Stimulated activated CD4-positive, alpha-beta T cell treated with anti-CD3 and anti-CD28 coated beads, Interleukin-12 subunit alpha, Interleukin-12 subunit beta, amount 100 ng/mL, for 48 hours (primary cell): ENCODE results near the gene IQSEC3.
"Not testable (repeated sequence)": the region's sequence is repeated elsewhere in the genome, so short reads cannot be mapped to it uniquely, and the experiment has no call there.

ENCODE experiments used
- DNase-seq, 3 donors: peaks; one replicate each; pipeline ENCODE4 v3.0.0-alpha.2; 2020; ENCODE audit warnings: low read depth in 2 of 3, low spot score in 1 of 3

IQSEC3 gene

DNA sequence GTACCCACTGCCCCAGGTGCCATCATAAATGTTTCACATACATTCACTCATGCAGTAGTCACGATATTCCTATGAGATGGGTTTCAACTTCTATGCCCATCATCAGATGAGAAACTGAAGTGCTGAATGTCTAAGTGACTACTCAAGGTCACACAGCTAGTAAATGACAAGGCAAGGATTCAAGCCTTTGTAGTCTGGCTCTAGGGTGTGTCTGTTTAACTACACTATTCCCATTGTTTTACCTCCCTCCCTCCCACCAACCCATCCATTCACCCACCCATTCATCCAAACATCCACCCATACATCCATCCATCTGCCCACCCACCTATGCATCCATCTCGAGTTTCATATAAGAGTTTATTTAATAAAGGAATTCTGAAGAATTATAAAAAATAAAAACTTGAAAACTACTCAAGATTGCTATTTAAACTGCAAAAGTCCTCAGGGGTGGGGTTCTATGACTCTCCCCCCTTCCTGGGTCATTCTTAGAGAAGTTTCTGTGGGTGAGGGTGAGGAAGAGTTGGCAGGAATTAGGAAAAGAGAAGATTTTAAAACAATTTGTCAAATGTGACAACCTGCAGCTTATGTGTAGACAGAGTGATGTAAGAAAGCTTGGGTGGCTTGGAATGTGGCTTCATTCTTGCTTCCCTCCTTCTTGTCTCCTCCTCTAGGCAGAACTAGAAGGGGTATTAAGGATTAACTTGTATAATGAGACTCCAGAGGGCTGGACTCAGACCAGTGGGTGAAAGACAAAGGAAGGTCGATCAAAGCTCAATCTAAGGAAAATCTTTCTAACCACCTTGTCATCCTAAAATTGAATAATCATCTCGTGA, 13.4 kb upstream of the IQSEC3 start:
- DNase-seq, result not testable (repeated sequence)

DNA sequence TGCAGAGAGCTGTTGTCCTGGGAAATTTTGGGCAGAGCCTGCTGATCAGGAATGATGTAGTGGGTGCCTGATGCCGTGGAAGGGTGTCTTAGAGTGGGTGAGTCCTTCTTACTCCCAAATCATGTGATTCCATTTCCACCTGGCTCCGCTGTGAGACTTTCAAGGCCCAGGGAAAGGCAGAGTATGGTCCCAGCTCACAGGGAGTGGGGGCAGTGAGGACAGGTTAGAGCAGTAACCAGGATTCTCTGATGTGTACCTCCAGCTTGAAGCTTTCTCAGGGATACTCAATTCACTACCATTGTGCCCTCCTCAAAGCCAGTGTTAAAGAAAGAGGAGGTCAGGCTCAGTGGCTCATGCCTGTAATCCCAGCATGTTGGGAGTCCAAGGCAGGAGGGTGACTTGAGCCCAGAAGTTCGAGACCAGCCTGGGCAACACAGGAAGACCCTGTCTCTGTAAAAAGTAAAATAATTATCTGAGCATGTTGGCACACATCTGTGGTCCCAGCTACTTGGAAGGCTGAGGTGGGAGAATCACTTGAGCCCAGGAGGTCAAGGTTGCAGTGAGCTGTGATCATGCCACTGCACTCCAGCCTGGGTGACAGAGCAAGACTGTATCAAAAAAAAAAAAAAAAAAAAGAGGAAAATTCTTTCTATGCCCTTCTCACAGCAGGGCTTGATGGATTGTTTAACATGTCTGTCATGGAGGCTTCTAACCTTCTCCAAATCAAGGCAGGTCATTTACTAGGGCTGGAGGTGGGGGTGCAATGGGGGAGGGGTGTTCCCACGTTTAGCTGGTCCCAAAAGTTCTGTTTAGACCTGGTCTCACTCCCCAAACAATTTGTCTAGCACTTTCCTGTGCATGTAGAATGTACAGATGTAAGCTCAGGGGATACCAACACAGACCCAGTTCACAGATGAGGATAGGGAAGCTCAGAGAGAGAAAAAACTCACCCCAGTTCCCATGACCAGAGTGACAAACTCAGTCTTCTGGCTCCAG, 12.5 kb upstream of the IQSEC3 start:
- DNase-seq, result no peak

DNA sequence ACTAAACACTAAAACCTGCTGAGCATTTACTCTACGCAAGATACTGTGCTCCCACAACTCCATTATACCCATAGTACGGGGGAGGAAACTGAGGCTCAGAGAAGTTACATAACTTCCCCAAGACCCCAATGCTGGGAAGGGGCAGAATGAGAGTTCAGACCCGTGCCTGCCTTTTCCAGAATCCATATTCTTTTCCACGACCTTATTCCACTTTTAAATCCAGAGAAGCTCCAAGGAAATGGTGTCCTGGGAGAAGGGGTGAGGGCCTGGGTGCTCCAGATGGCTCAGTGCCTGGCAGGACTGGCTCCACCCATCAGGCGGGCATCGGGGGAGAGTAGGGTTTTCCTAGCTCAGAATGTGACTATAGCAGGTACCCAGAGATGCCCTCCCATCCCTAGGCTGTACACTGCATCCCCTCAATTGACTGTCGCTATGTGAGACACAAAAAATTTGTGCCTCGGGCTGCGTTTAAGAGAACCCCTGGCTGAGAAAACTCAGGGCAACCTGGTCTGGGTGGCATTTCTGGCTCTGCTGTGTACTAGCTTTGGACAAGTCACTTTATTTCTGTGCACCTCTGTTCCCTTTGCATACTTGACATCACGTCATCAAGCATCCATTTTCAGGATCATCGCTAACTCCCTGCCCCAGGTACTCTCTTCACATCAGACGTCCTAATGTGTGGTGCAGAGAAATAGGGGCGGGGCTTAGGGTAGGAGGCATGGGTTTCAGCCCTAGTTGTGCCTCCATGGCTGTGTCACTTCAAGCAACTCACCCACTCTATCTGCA, 11.6 kb upstream of the IQSEC3 start:
- no peak for DNase-seq

DNA sequence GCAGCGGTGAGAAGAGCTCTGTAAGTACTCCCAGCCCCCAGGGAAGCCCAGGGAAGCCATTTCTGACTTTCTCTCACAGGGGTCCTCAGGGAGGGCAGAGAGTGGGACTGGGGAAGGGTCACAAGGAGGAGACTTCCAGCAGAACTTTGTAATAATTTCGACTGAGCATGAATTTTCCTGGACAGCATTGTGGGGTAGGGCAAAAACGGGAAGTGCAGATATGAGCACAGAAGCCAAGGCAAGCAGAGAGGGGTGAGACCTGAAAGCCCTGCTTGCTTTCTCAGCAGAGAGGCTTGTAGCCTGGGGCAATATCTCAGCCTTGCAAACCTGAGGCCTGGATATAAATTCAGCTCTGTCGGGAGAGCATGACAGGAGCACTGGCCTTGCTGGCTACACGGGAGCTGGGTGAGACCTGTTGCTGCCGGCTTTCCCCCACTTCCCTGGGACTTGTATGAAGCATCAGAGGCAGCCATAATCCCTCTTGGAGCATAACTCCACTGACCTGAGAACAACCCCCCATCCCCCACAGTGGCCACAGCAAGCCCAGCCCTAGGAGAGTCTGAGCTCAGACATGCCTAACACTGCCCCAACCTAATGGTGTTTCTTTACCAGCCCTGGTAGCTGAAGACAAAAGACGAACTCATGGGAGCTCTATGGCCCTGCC, 9.8 kb upstream of the IQSEC3 start:
- no peak for DNase-seq

DNA sequence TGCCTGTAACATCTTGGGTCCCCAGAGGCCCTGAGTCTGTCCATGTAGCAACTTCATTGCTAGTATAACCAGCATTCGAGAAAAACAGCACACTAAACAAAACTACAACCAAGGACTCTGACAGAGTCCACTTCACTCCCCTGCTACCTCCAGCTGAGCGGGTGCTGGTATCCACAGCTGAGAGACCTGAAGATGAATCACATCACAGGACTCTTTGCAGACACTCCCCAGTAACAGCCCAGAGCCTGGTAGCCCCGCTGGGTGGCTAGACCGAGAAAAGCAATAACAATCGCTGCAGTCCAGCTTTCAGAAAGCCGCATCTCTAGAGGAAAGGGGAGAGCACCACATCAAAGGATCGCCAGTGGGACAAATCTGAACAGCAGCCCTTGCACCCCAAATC, 9.0 kb upstream of the IQSEC3 start:
- DNase-seq, result no peak

DNA sequence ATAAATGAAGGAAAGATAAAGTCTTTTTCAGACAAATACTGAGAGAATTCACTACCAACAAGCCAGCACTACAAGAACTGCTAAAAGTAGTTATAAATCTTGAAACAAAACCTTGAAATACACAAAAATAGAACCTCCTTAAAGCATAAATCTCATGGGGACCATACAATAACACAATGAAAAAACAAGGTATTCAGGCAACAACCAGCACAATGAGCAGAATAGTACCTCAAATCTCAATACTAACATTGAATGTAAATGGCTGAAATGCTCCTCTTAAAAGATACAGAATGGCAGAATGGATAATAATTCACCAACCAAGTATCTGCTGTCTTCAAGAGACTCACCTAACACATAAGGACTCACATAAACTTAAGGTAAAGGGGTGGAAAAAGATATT, 7.7 kb upstream of the IQSEC3 start:
- no peak for DNase-seq

DNA sequence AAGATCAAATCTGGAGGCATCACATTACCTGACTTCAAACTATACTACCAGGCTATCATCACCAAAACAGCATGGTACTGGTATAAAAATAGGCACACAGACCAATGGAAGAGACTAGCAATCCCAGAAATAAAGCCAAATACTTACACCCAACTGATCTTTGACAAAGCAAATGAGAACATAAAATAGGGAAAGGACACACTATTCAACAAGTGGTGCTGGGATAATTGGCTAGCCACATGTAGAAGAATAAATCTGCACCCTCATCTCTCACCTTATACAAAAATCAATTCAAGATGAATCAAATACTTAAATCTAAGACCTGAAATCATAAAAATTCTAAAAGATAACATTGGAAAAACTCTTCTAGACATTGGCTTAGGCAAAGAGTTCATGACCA, 4.7 kb upstream of the IQSEC3 start:
- DNase-seq, result not testable (repeated sequence)

DNA sequence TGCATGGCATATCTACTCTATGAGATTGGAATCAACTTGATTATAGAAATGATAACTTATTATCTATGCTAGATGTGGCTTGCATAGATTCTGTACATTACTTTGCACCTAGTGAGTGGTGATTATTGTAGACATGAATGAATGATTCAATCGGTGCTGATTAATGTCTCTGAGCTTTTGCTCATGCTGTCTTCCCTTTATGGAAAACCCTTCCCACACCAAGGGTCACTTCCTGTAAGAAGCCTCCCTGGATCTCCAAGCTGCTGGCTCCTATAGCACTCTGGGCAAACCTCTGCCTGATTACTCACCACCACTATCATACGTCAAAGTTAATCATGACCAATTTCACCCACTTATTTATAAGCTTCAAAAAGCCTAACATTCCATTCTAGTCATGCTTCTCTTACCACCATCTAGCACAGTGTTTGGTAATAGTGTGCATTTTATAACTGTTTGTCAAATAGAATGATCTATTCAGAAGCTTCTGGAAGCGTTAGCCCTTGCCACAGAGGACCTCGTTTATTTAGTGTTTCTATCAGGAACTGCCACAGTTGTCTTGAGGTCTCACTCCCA, 990 bp upstream of the IQSEC3 start:
- not testable (repeated sequence) for DNase-seq

DNA sequence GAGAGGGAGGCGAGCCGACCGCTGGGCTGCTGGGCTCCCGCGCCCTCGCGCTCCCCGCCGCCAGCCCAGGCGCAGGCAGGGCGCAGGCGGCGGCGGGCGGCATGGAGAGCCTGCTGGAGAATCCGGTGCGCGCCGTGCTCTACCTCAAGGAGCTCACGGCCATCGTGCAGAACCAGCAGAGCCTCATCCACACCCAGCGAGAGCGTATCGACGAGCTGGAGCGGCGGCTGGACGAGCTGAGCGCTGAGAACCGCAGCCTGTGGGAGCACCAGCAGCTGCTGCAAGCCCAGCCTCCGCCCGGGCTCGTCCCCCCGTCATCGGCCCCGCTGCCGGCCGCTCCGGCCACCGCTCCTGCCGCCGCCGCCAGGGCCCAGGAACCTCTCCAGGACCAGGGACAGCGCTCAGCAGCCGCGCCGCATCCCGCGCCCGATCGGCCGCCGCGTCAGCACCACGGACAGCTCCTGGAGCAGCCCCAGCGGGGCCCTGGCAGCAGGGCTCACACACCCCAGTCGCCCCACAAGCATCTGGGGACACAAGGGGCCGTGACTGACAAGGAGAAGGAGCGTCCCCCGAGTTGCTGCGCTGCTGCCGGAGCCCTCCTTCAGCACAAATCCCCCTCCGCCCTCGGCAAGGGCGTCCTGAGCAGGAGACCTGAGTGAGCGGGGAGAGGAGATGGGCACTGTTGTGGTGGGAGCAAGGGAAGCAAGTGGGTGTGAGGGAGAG, 376 bp downstream of the IQSEC3 start:
- DNase-seq, result not testable (repeated sequence)

DNA sequence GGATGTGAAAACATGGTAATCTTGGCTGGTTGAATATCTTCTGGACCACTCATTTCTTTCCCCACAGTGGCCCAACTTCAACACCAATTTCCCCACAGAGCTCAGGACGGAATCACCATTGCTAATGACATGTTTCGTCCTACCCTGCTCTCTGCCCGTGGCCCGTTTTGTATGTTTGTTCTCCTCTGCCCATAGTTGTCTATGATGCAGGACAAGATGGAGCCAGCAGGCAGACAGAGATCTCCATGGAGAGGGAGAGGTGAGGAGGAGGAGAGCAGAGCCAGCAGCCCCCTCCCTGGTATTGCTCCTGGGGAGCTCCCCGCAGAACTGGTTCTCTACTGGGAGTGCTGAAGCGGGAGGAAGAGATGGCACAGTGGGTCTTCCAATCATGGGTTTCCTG, 3.1 kb downstream of the IQSEC3 start:
- DNase-seq, result not testable (repeated sequence)

DNA sequence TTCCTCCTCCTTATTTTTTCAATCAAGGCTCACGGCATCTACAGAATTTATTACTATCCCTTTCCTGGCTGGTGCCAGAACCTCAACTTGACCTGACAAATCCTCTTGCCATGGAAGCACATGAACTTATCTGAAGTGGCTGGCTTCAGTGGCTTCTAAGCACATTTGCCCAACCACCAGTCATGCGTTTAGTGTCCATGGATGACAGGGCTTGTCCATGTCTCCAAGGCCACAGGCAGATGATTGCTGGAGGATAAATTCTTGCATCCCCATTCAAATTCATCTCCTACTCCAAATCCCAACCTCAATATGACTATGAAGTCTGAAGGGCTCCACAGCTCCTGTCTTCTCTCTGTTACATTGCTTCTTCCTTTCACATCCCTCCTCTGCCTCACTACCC, 4.0 kb downstream of the IQSEC3 start:
- DNase-seq, result not testable (repeated sequence)

DNA sequence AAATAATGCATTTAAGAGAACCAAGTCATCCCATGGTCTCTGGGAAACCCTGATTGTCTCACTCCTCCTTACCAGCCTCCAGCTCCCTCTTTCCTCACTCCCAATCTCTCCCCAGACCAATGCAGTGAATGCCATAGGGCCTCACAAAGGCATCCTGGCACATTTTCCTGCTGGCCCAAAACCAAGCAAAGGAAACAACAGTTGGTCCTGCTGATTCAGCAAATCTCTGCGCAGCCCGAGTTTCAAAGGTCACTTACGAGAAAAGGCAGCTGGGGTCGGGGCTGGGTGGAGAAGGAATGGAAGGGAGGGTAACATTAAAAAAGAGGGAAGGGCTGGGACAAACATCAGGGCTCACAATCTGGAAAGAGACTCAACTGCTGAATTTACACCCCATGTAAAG, 5.5 kb downstream of the IQSEC3 start:
- DNase-seq, result not testable (repeated sequence)

DNA sequence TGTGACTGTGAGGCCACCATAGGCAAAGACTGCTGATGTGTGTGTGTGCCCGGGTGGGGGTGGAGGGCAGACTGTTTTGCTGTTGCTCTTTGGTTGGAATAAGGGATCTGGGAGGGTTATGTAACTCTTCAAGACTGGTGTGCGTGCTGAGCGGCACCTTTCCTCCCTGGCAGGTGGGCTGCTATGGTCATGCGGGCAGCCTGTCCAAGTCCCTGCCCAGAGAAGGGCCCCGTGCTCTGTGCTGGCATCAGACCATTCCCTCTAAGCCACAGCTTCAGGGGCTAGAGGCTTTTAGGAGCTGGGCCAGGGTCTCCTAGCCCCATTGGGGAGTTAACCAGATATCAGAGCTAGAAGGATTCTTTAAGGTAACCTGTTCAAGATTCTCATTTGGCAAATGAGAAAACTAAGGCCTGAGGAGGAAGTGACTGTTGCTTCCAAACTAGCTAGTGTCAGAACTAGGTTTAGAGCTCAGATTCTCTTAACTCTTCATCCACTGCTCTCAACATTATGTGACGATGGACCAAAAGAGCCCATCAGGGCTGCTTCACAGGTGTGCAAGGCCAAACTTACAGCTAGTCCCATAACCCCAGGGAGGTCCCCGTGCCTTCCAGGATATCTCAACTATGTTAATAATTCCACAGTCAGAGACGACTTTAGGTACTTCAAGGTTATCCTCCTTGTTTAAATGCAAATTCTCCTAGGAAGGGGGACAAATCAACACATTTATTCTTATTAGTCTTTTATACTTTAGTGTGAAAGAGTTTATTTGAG, 8.0 kb downstream of the IQSEC3 start:
- not testable (repeated sequence) for DNase-seq

DNA sequence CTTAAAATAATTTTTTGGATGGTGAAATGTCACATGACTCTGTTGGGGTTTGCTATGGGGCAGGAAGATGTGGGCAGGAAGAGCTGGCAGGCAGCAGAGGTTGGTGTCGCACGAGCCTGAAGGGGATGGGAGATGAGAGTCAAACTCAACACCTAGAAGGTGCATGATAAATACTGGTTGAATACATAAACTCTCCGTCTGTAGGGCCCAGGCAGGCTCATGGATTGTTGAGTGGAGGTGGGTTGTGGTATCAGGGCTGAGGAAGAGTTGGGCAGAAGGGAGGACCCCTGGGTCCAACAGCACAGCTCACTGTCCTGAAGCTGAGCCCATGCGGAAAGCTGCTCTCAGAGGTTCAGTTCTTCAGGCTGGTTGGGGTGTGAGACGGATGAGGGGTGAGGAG, 9.0 kb downstream of the IQSEC3 start:
- DNase-seq, result not testable (repeated sequence)

DNA sequence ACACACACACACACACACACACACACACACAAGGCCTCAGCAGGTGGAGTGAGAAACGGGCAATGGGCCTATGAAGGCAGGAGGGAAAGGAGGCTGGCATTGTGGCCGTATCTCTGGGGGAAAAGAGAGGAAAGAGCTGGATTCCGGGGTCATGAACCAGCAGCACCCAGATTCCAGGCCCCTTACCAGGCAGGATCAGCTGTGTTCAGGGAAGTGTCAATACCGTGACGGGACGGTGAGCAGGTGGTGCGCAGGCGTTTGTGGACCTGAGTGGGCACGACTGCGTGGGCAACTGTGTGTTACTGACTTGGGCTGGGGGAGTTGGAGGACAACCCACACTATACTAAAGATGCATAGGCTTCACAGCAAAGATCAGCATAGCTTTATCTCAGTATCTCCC, 9.5 kb downstream of the IQSEC3 start:
- DNase-seq, result not testable (repeated sequence)

DNA sequence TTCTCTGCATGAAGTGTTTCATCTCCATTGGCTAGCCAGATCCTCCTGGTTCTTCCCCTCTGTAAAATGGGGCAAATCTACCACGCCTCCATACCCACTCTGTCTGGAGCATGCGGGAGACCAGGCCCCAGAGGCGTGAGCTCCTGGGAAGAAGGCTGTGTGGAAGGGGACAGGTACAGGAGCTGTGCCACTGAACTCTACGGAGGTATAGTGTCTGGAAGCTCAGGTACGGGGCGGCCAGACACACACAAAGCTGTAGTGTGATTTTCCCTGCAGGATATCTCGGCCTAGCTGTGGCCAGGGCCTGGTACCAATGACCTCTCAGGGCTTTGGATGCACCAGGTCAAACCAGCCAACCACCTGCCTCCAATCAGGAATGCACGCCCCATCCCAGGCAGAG, 10.0 kb downstream of the IQSEC3 start:
- not testable (repeated sequence) for DNase-seq

DNA sequence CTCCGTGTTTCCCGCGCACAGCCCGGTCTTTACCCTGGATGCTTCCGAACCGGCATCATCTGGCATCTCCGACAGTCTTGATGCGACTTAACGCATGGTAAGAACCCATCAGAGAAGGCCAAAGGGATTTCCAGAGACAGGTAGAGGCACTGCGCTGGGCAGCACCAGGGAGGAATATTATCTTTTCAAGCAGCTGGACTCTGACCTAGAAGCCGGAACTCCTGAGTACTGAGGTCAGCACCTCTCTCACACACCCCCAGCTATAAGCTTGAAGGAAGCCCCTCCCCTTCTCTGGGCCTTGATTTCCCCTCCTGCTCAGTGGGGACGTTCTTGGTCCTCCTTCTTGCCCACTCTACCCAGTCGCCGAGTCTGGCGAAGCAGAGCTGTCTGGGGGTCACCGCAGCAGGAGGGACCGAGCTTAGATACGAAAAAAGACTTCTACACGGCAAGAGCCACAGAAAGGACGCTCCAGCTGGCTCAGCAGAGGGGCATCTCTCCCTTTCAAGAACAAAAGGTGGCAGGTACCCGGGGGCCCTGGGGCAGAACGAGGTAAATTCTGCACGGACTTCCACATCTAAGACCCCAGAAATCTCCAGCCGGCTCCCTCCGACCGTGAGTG, 10.6 kb downstream of the IQSEC3 start:
- not testable (repeated sequence) for DNase-seq

DNA sequence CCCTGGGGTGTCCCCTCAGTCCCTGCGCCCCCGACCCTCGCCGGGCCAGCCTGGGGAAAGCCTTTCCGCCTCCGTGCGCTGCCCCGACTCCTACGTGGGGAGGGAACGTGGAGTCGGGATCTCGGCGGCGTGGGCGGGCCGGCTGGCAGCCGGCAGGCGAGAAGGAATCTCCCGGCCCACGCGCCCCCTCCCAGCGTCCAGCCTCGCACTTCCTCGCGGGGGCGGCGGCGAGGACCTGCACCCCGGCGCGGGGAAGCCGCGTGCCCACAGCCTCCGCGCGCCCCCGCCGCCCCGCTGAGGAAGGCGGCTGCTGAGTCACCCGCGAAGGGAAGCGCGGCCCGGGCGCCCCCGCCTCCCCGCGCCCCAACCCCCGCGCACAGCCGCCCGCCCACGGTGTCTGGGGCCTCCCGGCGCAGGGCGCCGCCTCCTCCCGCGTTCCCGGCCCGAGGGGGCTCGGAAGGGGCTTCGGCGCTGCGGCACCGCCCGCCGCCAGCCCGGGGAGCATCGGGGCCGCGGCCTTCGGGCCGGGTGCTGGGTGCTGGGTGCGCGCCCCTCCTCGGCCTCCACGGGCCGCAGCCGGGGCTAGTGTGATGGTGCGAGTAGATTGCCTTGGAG, 11.3 kb downstream of the IQSEC3 start:
- not testable (repeated sequence) for DNase-seq
